Activated CD4-positive, CD25-positive, alpha-beta regulatory T cell treated with anti-CD3 and anti-CD28 coated beads, Interleukin-2, amount 50 U/mL, for 72 hours (primary cell): Measurements from ENCODE around the gene PMAIP1.
"Not testable (repeated sequence)": the region's sequence is repeated elsewhere in the genome, so short reads cannot be mapped to it uniquely, and the experiment has no call there.

ENCODE experiments used
- DNase-seq: peaks from one replicate; pipeline ENCODE4 v3.0.0; 2021

Gene PMAIP1

DNA sequence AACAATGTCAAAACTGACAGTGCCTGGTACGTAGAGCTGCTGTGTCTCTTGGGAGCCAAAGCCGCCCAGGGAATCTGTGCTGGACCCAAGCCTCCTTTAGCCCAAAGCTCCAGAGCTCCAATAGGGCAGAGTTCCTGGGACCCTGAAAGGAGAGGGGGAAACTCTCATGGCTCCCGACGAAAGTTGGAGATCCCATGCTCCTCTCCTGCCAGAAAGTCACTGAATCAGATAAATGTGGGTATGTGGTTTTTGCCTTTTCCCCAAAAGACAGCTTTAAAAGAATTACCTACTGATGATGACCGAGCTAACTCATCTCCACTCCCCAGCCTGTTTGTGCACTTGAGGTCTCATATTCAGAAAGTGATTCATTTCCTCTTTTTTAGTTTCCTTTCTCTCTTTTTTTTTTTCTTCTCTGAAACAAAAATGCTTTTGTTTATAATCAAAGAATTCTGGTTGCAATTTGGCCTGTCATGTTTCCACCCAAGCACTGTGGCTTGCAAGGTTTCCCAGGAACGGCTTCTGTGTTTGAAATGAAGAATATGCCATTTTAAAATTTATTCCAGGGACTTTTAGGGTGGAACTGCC, 14.1 kb upstream of the PMAIP1 start:
- DNase-seq: no peak

DNA sequence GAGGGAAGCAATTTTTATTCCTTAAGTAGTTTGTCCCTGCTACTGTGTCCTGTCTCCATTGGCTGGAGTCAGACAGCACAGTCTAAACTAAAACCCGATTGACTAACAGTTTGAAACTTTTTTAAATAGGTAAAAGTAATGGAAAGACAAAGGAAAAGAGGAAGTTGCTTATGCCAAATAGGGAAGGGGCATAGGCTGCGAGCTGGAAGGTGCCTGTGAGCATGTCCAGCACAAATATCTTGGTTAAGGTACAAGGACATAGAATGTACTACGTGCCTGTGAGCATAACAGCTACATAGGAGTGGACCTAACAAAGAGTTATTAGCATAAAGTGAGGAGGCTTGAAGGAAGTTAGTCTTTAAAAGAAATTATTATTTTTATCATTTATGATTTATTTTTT, 13.4 kb upstream of the PMAIP1 start:
- DNase-seq: not testable (repeated sequence)

DNA sequence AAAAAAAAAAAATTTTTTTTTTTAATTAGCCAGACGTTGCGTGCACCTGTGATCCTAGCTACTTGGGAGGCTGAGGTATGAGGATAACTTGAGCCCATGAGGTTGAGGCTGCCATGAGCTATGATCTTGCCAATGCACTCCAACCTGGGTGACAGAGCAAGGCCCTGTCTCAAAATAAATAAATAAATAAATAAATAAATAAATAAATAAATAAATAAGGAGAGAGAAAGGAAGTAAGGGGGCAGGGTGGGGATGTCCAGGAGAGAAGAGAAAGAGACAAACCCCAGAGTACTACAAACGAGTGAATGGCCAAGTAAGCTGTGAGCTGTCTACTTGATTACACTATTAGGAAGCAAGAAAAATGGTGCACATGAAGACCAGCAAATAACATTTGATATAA, 7.7 kb upstream of the PMAIP1 start:
- DNase-seq: no peak

DNA sequence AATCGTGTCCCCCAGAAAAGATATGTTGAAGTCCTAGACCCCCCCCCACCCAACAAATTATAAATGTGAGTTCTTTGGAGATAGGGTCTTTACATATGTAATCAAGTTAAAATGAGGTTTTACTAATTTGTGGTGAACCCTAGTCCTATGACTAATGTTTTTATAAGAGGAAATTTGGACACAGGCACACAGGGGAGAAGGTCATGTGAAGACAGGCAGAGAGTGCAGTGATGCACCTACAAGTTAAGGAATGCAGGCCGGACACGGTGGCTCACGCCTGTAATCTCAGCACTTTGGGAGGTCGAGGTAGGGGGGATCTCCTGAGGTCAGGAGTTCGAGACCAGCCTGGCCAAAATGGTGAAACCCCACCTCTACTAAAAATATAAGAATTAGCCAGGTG, 5.8 kb upstream of the PMAIP1 start:
- DNase-seq: no peak

DNA sequence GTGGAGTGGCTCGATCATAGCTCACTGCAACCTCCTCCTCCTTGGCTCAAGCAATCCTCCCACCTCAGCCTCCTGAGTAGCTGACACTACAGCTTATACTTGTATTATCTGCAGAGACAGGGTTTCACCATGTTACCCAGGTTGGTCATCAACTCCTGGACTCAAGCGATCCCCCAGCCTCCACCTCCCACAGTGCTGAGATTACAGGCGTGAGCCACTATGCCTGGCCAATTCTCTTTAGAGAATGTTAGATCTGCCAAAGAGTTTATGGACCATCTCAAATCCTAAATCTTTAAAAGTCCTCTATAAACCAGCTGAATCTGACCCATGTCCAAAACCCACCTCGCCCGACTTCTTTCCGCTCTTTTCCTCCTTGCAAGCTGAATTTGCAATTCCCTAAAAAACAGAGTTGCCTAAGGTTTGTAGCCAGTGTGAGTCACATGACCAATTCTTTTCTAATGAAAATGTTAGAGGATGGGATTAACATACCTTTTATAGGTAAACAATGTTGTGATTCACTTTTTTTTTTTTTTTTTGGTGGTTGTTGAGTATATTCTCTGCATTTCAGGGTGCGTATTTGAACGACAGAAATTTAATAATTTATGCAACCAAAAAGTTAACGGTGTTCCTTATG, 2.4 kb upstream of the PMAIP1 start:
- DNase-seq: no peak

DNA sequence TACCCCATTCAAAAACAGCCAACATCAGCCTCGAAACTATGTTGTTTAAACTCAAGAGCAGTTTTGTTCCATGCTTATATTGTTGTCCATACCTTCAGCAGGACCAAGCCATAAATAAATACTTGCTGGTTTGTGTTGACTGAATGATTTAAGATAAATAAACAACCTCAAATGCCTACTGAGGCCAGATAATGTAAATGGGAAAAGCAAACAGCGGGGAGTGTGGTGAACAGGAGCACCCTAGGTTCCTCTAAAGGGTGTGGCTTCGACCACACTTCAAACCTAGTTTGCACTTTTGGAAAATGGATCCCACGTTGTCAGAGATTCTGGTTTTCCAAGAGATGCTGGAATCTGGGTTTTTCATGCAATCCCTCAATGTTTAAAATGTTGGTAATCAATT, 1.7 kb upstream of the PMAIP1 start:
- DNase-seq: no peak

DNA sequence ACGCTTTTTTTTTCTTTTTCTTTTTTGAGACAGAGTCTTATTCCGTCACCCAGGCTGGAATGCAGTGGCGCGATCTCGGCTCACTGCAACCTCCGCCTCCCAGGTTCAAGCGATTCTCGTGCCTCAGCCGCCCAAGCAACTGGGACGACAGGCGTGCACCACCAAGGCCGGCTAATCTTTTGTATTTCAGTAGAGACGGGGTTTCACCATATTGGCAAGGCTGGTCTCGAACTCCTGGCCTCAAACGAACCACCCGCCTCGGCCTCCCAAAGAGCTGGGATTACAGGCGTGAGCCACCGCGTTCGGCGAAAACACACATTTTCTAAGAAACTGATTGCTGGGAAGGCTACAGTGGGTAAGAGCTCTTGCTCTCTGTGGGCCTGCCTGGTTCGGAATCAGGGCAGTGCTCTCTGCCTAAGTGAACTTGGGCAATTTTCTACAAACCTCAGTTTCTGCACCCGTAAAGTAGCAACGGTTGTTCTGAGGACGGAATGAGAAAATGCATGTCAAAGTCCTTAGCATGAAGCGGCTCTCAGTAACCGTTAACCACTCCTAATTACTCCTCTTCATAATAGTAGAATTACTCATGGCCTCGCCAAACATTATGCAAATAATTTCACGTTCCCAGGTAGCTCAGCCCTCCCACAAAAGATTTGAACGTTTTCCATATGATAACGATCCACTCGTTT, 1.0 kb upstream of the PMAIP1 start:
- DNase-seq: no peak

DNA sequence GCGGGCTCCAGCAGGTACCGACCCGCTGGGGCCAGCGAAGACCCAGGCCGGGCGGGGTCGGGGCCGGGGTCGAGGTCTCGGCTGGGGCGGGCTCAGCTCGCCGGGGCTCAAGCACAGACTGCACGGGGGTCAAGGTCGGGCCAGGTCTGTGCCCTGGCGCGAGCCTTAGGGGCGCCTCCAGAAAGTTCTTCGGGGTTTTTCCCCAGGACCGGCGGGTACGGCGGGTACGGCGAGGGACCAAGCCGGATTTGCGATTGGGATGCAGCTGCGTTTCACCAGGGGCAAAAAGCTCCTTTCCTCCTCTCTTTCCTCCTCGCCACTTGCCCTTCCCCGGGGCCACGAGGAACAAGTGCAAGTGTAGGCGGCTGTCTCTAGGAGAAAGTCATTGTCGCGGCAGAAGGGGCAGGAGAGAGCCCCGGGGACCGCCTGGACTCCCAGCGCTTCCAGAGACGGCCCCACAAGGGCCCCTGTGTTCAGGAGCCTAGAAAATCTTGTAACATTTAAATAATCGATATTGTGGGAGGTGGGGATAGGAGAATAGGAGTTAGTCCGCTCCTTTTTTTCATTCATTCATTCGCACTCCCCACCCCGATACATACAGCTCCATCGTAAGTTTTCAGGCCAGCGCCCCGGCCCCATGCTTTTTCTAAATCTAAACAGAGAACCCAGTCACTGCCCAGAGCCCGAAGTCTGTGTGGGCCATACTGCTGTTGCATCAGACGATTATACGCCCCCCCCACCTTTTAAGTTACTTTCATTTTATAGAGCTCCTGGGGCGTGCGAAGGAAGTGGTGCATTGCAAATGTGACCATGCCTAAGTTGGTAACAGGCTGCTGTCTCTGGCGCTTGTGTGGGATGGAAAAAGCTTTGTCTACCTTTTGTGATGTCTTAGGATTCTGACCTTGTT, 679 bp downstream of the PMAIP1 start:
- peak; percentile 59 for DNase-seq

DNA sequence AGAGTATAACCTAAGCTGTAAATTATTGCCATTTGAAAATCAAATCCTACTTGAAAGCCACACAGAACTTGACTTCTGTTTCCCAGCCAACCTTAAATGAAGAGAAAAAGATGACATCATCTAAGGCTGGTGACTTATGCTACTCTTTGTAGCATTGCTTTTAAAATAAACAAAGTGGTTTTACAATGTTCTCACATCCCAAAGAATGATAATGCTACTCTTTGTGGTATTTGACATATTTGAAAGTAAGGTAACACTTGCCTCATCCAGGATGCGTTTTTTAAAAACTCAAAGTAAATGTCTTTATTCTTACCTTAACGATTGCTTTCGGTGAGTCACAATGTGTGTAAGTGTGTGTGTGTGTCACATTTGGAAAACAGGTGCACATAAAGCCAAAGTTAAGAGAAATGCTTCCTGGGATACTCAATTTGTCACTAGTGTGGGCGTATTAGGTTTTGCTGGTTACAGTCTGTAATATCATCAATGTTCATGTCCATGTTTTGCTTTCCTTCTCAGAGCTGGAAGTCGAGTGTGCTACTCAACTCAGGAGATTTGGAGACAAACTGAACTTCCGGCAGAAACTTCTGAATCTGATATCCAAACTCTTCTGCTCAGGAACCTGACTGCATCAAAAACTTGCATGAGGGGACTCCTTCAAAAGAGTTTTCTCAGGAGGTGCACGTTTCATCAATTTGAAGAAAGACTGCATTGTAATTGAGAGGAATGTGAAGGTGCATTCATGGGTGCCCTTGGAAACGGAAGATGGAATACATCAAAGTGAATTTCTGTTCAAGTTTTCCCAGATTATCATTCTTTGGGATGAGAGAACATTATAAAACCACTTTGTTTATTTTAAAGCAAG, 2.6 kb downstream of the PMAIP1 start:
- no peak for DNase-seq

DNA sequence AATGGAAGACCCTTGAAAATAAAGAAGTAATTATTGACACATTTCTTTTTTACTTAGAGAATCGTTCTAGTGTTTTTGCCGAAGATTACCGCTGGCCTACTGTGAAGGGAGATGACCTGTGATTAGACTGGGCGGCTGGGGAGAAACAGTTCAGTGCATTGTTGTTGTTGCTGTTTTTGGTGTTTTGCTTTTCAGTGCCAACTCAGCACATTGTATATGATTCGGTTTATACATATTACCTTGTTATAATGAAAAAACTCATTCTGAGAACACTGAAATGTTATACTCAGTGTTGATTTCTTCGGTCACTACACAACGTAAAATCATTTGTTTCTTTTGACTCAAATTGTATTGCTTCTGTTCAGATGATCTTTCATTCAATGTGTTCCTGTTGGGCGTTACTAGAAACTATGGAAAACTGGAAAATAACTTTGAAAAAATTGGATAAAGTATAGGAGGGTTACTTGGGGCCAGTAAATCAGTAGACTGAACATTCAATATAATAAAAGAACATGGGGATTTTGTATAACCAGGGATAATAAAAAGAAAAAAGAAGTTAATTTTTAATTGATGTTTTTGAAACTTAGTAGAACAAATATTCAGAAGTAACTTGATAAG, 3.3 kb downstream of the PMAIP1 start:
- DNase-seq: no peak

DNA sequence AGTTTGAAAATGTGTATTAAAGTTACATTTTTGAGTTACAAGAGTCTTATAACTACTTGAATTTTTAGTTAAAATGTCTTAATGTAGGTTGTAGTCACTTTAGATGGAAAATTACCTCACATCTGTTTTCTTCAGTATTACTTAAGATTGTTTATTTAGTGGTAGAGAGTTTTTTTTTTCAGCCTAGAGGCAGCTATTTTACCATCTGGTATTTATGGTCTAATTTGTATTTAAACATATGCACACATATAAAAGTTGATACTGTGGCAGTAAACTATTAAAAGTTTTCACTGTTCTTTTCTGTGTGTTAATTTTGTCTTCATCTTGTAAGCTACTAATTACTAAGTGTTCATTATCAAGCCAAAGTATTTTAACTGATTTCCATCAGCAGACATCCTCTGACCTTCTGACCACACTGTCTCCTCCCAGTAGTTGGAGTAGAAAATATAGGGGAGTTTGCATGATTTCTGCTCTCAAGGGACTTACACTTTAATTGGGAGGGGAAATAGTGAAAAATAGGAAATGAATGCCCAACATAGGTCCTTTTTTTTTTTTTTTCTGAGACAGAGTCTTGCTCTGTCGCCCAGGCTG, 4.3 kb downstream of the PMAIP1 start:
- DNase-seq: no peak

DNA sequence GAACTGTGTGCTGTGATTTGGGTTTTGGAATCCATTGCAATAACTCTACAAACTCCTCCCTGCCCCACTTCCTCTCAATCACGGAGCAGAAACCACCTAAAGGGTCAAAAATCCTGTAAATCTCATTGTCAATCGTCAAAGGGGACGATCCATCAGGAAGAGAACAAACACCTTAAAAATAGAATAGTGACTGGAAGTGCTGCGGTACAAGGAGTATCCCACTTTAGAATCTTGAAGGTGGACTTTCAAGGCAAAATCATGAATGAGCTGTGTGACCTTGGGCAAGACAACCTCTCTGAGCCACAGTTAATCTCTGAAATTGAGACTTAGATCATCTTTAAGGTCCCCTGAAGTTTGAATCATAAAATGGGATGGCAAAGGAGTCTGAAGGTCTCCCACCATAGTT, 5.9 kb downstream of the PMAIP1 start:
- no peak for DNase-seq

DNA sequence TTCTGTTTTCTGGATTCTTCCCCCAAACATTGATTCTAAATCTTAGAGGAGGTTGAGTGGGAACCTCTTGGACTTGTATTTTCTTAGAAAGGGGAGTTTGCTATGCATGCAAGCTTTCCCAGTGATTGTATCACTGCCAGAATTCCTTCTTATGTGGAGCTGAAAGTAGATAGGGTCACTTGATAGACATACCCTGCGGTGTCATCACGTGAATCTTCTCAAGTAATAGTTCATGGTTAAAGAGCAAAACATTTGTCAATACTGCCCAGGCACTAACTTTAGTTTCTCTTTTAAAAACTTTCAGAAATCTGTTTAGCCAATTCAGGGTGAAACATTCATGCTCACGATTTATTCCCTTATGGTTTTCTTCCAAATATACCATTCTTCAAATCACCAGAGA, 6.4 kb downstream of the PMAIP1 start:
- no peak for DNase-seq

DNA sequence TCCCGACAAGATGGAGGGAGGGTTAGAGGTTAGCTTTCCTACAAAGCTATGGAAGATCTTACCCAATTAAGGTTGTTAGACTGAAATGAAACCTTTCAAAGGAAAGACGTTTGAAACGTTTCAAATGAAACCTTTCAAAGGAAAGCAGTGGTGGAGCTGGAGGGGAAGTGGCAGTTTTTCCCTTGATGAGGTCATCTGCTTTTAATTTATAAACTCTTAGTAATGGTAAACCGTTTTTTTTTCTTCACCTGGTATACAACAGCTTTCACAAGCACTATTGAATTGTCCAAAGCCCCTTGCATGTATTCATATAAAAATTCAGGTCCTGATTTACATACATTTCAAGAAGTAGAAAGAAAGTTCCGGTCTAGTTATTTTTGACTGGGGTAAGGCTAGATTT, 7.4 kb downstream of the PMAIP1 start:
- DNase-seq: no peak

DNA sequence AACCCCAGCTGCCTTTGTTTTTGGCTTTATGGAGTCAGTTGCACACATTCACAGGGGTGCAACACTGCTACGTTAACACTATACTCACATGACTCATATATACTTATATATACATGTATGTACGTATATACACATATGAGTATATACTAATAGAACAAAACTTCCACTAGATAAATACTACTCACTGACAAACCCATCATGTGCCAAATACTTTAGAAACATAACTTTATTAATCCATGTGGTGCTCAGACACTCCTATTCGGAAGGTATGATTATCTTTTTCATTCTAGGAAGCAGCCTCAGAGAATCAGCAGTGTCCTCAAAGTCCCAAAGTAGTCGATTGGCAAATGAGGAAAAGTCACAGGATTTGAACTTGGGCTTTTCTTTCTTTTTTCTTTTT, 7.9 kb downstream of the PMAIP1 start:
- no peak for DNase-seq

DNA sequence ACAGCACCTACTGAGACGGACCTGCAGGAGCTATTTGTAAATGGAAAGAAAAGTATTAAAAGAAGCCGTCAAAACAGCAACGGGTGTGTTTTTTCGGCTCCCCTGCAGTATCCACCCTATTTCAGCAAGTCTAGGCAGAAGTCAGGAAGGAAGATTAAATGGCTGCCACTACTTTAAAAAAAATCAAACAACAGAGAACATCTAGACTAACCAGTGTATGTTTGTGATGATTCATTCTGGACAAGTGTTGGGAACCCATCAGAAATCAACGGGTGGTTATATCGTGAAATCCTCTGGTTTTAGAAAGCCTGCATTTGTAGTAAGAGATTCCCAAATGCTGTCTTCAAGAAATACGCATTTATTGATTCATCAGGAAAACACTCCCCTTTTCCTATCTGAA, 9.0 kb downstream of the PMAIP1 start:
- DNase-seq: no peak

DNA sequence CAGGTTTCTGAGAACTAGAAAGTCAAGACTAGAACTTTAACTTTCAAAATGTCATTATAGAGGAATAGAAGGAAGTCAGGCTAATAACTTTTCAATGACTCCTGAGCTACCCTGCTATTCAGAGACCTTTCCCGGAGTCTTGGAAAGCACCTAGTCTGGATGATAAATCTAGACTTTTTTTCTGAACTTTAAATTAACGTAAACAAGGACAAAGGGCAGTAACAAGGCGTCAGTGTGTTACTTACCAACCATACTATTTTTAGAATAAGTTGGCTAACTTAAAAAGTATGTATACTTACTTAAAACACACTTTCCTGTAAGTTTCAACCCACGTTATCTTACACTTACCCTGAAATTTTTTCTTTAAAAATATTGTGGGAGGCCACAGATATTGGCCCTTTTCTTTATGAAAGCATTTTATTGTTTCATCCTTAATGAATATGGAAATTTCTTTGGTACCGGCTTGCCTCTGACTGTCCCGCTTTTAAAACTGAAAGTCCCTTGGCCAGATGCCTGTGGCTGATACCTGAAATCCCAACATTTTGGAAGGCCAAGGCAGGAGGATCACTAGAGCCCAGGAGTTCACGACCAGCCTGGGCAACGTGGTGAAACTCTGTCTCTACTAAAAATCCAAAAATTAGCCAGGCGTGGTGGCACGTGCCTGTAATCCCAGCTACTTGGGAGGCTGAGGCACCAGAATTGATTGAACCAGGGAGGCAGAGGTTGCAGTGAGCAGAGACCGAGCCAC, 9.7 kb downstream of the PMAIP1 start:
- DNase-seq: no peak

DNA sequence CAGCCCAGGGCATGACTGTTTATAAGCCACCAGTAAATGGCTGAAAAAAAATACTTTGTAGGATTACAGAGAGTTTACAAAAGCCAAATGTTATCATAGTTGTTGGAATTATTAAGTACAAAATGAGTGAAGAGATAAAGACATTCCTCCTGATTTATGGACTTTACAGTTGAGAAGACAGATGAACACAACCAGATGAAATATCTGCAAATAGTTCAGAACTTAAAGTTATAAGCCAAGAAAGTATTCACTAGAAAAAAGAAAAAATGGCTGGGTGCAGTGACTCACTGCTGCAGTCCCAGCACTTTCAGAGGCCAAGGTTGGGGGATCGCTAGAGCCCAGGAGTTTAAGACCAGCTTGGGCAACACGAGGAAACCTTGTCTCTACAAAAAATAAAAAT, 11.2 kb downstream of the PMAIP1 start:
- DNase-seq: no peak

DNA sequence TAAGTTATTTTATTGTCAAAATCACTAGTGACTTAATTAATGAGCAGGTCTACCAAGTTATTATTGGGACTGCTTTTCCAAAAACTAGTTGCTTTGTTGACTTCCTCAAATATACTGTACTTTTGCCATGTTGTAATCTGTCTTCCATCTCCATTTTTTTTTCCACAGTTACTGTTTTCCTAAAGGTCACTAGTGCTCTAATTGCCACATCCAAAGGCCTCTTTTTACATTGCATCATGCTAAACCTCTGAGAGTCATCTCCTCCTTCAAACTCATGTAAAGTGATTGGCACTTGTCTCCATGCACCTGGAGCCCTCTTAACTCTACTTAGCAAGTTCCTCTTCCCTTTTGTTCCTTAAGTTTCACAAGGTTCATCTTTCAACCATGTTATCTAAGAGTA, 11.8 kb downstream of the PMAIP1 start:
- no peak for DNase-seq

DNA sequence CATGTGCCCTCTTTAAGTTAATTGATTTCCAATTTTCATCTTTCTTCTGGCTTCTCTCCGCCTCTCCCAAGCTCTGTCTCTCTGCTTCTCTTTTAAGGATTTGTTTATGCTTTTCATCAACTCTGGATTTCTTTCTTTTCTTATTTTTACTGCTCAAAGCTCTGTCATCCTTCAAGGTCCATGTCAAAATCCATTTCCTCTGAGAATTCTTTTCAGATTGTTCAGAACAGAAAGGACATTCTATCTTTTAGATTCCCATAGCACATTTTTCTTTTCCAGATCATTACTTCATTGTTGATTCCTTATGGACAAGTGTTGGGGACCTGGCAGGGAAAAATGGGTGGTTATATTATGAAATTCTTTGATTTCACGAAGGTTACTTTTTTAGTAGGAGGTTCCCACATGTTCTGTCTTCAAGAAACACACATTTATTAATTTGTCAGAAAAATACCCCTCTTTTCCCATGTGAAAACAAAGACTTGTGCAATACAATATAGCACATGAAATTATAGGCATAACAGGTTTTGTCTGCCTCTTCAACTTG, 12.3 kb downstream of the PMAIP1 start:
- DNase-seq: no peak

DNA sequence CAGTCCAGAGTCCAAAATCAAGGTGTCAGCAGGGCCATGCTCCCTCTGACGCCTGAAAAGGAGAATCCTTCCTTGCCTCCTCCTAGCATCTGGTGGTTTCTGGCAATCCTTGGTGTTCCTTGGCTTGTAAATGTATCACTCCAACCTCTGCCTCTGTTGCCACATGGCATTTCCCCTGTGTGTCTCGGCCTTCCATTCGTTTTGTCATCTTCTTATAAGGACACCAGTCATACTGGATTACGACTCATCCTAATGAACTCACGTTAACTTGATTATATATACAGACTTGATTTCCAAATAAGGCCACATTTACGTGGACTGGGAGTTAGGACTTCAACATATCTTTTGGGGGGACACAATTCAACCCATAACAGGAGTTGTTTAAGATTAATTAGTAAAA, 15.8 kb downstream of the PMAIP1 start:
- DNase-seq: no peak
